ENCODE measurements around the gene LRRC47. TPM values are rescaled to one million over a fixed set of nuclear protein-coding genes. Genes with fewer than 3 reads are reported as not detected.
A peak's percentile ranks its signal among the peaks of the same experiment; 100 is the strongest.
"Not testable (repeated sequence)": the region's sequence is repeated elsewhere in the genome, so short reads cannot be mapped to it uniquely, and the experiment has no call there.

LRRC47 gene
- total RNA-seq, 2 donors from 2014 or later, result 35.1 to 41.5 TPM

DNA sequence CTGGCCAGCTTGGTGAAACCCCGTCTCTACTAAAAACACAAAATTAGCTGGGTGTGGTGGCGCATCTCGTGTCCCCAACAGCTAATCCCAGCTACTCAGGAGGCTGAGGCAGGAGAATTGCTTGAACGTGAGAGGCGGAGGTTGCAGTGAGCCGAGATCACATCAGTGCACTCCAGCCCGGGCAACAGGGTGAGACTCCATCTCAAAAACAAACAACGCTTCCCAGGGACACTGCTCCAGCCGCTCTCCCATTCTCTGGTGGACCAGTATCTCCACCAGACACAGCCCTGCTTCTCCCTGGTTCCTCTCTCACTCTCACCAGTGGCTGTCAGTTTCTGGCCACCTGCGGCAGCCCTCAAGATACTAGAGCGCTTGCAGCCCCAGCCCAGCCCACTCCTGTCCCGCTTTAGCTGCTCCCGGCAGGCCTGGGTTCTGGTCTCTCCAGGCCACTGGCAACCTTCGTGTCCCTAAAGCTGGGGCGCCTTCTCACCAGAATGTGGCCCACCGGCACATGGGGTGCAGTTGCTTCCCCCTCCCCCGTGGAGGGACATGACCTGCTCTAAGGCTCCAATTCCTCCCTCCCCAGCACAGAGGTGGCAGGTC, 20.9 kb upstream of the LRRC47 start:
- no peak for DNase-seq
- intact Hi-C loops (cut with DNase I, micrococcal nuclease), result no loop called here
- no peak for ATAC-seq

DNA sequence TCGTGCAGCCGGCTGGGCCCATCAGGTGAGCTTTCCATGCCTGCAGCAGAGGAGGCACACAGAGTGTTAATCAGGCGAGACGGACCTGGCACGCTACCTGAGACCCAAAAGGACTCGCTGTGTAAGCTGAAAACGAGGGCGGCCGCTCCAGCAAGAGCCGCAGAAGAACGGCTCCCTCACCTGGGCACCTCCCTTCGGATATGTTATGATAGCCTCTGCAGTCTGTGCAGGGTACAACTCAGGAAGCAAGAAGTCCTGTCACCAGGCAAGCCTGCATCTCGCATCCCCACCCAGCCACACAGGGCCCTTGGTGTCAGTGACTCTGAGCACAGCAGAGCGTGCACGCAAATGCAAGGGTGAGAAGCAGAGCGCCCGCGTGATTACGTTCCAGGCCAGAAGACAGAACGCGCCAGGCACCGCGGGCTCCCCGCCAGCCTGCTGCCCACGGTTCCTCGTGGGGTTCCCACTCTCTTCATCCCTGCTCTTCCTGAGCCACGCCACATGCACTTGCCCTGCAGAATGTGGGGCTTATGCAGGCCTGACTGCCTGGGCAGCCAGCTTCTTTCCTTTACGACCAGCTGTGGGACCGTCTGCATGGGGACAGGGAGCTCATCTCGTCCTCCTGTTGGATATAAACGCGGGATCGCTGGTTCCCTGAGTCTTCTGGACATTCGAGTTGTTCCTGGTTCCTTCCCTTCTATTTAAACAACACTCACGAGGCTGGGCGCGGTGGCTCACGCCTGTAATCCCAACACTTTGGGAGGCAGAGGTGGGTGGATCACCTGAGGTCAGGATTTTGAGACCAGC, 20.2 kb upstream of the LRRC47 start:
- ATAC-seq (no peak), DNase-seq (no peak)
- intact Hi-C loops (cut with DNase I, micrococcal nuclease), result no loop called here

DNA sequence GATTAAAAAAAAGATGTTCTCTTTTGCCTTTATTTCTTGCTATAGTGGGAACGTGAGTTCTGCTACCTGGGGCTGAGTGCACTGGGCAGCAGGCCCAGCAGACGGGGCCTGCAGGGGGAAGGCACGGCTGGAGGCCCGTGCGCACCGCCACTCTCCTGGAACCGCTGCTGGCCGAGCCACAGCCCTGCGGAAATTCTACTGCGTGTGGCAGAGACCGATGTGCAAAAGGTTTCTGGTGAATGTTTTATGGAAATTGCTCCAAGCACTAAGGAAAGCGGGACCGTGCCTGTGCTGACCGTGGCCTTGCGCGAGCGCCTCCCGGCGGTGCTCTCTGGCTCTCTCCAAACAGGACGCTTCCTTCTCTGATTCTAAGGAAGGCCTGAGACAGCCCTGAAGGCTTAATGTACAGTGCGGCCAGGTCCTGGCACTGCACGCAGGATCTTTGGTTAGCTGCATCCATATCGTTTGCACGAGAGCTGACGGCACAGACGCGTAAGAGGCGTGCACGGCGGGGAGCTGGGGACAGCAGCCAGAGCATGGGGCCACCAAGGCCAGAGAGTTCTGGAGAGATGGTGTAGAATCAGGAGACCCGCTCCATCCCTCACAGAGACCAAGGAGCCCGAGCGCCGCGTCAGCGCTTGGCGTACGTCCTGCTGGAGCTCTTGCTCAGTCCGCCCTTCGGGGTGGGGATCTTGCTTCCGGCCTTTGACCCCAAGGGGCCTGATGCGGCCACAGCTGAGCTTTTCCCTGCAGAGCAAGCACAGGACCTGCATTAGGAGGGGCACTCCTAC, 18.7 kb upstream of the LRRC47 start:
- ATAC-seq (no peak), DNase-seq (no peak)
- intact Hi-C loops (cut with DNase I, micrococcal nuclease), result no loop called here

DNA sequence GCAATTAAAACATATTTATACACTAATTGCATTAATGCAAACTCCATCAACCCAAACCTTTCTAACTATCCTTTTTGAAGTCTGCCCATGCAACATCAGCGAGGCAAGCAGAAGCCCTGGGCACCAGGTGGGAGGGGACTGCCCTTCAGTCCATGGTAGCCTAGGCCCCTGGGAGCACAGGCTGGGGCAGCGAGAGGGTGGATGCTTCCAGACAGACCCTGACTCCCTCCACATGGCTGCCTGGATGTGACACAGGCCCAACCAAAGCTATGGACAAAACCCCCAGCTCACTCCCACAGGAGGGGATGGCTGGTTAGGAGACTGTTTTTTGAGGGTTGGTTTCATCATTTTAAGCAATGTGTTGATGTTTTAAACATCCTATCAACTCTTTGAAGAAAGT, 17.8 kb upstream of the LRRC47 start:
- intact Hi-C loops (cut with DNase I, micrococcal nuclease), result no loop called here
- no peak for ATAC-seq
- no peak for DNase-seq

DNA sequence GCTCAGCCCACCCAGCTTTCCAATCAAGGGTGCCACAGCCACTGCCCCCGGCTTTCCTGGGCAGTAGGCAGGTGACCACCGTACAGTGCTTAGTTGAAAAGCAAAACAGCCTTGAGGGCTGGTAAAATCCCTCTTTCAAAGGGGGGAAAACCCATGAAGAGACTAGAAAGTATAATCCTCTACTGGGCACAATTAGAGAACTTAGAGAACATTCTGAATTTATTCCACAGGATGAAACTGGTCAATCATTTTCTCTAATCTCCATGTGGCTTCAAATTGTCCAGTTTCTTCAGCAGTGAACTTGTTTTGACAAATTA, 15.3 kb upstream of the LRRC47 start:
- DNase-seq, result no peak
- intact Hi-C loops (cut with DNase I, micrococcal nuclease), result no loop called here
- ATAC-seq, result no peak

DNA sequence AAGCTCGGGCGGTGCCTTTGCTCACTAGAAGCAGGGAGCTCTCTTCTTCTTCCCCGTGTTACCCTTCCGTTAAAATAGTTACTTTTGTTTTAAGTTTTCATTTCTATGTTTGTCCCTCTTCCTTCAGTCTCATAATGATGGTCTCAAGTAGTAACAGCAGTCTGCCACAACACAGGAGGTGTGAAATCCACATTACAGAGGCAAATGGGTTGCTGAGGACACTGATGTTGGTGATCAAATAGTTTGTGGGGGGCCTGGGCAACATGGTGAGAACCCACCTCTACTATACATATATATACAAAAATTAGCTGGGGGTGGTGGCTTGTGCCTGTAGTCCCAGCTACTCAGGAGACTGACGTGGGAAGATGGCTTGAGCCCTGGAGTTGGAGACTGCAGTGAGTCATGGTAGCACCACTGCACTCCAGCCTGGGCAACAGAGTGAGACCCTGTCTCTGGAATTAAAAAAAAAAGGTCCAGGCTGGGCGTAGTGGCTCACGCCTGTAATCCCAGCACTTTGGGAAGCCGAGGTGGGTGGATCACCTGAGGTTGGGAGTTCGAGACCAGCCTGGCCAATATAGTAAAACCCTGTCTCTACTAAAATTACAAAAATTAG, 14.0 kb upstream of the LRRC47 start:
- intact Hi-C loops (cut with DNase I, micrococcal nuclease); ATAC-seq; DNase-seq: not testable (repeated sequence)

- no peak for DNase-seq
- peak; percentile 25 for ATAC-seq
- intact Hi-C loops (cut with DNase I, micrococcal nuclease), result no loop called here
Measured at GRCh38 chr1:3809680-3810079, 13.4 kb upstream of the LRRC47 start.

DNA sequence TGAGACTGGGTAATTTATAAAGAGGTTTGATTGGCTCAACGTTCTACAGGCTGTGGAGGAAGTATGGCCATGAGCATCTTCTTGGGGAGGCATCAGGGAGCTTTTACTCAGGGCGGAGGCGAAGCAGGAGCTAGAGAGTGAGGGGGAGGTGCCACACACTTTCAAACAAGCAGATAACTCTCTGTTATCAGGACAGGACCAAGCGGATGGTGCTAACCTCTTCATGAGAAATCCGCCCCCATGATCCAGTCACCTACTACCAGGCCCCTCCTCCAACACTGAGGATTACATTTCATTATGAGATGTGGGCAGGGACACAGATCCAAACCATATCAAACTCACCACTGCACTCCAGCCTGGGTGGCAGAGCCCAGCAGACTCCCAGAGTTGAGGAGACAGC, 11.5 kb upstream of the LRRC47 start:
- intact Hi-C loops (cut with DNase I, micrococcal nuclease), result no loop called here
- DNase-seq (no peak), ATAC-seq (no peak)

DNA sequence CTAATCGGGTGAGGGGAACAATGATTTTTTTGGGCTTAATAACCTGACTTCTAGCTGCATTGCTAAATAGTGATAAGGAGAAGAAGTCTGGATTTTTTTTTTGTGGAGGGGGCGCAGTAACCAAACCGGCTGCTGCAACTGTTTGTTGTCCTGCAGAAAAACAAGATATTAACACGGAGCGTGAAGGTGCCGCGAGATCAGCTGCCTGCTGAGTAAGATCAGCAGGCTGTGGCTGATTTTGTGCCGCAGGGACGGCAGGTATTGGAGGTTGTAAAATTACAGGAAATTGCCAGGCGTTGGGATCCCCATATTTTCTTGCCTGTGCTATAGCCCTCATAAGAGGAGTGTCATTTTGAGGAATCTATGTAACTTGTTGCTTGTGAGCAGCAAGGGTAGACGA, 8.7 kb upstream of the LRRC47 start:
- ATAC-seq, result no peak
- intact Hi-C loops (cut with DNase I, micrococcal nuclease), result no loop called here
- no peak for DNase-seq

DNA sequence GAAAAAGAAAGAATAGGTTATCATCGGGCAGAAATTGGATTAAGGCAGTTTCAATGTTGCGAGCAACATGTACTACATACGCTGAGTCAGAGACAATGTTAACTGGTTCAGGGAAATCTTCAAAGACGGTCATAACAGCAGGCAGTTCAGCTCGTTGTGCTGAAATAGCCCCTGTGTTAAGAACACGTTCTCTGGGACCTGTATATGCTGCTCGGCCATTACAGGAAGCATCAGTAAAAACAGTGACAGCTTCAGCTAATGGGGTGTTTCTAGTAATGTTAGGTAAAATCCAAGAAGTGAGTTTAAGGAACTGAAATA, 8.3 kb upstream of the LRRC47 start:
- DNase-seq; intact Hi-C loops (cut with DNase I, micrococcal nuclease); ATAC-seq: not testable (repeated sequence)

GRCh38 chr1:3803905-3804626, 7.8 kb upstream of the LRRC47 start:
- no peak for ATAC-seq
- DNase-seq, result no peak
- intact Hi-C loops (cut with DNase I, micrococcal nuclease), result no loop called here

GRCh38 chr1:3800795-3801194, 4.5 kb upstream of the LRRC47 start:
- intact Hi-C loops (cut with DNase I, micrococcal nuclease), result not testable (repeated sequence)

GRCh38 chr1:3799976-3800685, 3.8 kb upstream of the LRRC47 start:
- DNase-seq (no peak), ATAC-seq (no peak)
- intact Hi-C loops (cut with DNase I, micrococcal nuclease), result no loop called here

More at GRCh38 chr1:3800795-3801194, 4.5 kb upstream of the LRRC47 start:
- DNase-seq, ATAC-seq: not testable (repeated sequence)

- intact Hi-C loops (cut with DNase I, micrococcal nuclease), result no loop called here
- DNase-seq (no peak), ATAC-seq (no peak)
Measured at GRCh38 chr1:3795453-3796214, 664 bp downstream of the LRRC47 start.

- intact Hi-C loops (cut with DNase I, micrococcal nuclease), result no loop called here
- no peak for ATAC-seq
- DNase-seq, result no peak
Measured at GRCh38 chr1:3790952-3791351, 5.3 kb downstream of the LRRC47 start.

- no peak for DNase-seq
- intact Hi-C loops (cut with DNase I, micrococcal nuclease), result no loop called here
- no peak for ATAC-seq
Measured at GRCh38 chr1:3790500-3790923, 5.8 kb downstream of the LRRC47 start.

GRCh38 chr1:3789421-3790300, 6.6 kb downstream of the LRRC47 start:
- intact Hi-C loops (cut with DNase I, micrococcal nuclease), result no loop called here

More at GRCh38 chr1:3789421-3790300, 6.6 kb downstream of the LRRC47 start:
- DNase-seq, result no peak
- ATAC-seq, result no peak
